NCI-H146 treated with DMSO at 0.1 percent for 48 hours (cell line): ENCODE measurements around the gene HSPA12A.

Source experiments
- DNase-seq: peaks from one replicate; lab custom pipeline; 2025; ENCODE audit not compliant: unreplicated experiment; lab: John Stamatoyannopoulos, UW

The HSPA12A gene

DNA sequence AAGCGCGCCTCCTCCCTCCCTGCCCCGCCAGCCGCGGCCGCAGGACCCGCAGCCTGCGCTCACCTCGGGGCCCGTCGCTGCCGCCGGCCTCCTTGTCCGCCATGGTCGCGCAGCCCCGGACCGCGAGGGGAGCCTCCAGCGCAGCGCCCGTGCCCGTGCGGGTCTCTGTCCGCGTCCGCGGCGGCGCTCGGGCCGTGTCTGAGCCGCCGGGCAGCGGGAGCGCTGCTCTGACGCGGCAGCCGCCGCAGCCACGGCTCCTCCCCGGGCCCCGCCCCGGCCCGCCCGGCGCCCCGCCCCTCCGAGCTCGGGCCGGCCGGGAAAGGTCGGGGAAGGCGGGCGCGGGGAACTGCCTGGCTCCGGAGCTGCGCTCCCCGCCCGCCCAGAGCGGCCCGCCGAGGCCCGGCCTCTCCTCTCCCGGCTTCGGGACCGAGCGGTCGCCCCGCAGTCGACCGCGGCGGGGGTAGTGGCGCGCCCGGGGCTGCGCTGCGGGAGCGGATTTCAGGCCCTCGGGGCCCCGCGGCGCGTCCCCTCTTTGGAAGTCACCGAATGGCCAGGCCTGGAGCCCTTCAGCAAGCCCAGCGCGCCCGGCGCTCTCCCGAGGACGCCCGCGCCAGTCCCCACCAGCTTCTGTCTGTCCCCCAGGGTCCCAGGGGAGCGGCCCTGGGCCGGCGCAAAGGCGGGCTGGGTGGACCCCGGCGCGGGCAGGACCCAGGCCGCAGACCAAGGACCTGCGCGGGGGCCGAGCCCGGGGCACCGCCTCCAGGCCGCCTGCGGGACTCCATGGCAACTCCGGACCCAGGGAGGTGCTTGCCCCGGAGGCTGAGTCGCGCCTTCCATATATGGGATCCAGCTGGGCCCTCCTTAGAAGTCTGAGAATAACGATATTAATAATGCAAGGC is at the start of gene HSPA12A:
Gene HSPA12A (minus strand): TSS at position 200 of the 899 bp plus-strand sequence. CDS start 97 bp downstream, at position 103.
- DNase-seq: peak; percentile 13

- no peak for DNase-seq
Measured at GRCh38 chr10:116791241-116791640, 48.9 kb upstream of the HSPA12A start.

DNA sequence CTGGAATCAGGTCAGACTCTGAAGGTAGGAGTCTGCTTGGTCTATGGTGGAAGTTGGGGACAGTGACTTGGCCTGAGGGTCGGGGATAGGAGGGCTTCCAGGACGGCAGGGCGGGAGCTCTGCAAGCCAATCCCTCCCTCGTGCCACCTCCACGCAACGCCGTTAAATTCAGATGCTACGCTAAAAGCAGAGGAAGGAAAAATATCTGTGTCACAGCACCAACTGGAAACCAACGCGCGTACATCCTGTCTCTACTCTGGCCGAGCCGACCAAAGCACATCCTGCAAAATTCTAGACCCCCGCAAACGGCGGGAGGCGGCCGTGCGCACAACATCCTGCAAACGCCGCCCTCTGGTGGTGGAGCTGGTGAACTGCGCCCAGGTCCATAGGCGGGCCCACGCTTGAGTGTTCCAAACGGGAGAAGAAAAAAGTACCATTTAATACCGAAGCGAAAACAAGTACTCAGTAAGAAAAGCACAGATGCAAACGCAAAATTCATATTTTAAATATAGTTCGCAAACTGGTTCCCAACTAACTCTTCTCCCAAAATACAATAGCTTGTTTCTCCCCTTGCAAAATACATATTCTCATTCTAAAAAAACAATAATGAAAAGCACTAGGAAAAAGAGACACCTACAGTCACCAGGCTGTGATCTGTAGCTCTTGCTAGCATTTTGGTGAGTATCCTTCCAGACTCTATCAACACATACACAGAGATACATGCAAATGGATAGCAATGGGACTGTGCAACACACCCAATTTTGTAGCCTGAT is 45.7 kb upstream of the HSPA12A start:
- DNase-seq: peak; percentile 54

DNA sequence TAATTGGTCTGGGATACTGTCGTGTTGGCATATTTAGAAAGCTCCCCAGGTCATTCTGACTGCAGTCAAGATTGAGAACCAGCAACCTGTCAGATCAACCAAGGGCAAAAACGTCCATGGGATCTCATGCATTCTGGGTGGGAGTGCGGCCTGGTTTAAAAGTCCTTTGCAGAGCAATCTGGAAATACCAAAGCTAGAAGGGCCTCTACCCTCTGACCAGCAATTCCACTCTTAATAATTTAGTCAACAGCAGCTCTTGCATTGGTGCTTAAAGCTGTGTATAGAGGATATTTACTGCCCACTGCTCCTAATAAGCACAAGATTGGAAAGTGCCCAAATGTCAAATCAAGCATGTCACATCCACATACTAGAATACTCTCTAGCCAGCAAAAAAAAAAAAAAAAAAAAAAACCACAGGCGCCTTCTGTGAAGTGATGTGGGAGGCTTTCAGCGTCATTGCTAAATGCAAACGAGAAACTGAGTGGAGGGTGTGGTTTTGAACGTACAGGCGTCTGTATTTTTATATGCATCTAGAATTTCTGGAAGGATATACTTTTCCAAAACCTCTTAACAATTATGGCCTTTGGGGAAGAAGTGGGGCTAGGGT is 44.8 kb upstream of the HSPA12A start:
- no peak for DNase-seq

DNA sequence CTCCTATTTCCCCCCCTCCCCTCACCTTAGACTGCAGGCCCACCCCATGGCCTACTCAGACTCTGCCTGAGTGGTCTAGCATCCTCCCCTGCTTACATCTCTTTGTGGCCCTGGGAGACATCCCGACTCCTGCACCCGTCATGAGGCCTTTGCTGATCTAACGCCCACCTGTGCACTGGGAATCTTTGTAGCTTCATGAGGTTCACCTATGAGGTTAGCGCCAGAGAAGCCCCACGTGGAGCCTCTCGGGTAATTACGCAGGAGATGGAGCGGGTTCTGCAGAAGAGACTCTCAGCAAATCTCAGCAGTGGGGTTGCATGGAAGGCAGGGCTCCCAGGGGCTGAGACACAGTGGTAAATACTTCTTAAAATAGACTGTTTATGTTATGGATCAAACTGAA is 43.5 kb upstream of the HSPA12A start:
- DNase-seq: no peak

GRCh38 chr10:116785282-116785681 is 42.9 kb upstream of the HSPA12A start:
- no peak for DNase-seq

GRCh38 chr10:116784651-116785050 is 42.3 kb upstream of the HSPA12A start:
- no peak for DNase-seq

GRCh38 chr10:116784035-116784434 is 41.7 kb upstream of the HSPA12A start:
- DNase-seq: no peak

GRCh38 chr10:116783011-116783655 is 40.8 kb upstream of the HSPA12A start:
- DNase-seq: no peak

DNA sequence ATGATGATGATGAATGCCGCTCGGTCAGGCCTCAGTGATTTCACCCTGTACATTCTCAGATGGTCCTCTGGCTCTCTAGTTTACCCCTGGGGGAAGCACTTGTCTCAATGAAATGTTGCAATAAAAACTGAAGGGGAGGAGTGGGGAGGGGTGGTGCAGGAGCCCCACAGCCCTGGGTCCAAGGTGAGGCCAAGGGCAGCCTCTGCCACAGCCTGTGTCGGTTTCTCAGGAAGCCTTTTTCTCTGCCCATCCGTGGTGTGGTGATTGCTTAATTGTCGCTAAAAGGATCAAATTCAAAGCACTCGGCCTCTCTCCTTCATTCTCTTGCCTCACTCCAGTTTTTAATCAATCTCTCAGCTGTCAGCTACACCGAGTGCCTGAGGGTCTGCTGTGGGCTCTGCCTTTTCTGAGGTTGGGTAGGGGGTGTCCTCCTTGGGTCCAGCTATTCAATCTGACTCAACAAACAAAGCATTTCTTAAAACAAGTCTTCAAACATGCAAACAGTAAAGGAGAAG is 39.1 kb upstream of the HSPA12A start:
- DNase-seq: no peak

DNA sequence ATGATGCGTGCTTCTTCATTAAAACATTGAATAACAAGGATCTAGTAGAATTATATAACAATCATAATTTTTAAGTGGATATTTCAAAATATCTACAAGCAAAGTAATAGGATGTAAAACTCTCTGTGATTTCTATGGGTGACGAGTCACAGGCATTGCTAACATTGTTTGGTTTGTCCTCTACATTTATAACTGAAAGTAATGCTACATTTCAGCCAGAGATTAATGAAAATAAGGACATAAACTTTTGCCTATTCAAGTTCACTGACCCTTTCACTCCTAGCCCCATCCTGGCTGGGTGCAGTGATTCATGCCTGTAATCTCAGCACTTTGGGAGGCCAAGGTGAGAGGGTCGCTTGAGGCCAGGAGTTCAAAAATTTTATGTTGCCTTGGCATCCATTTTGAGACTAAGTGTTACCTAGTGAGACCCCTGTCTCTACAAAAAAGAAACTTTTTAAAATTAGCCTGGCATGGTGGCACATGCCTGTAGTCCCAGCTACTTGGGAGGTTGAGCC is 38.4 kb upstream of the HSPA12A start:
- DNase-seq: no peak

GRCh38 chr10:116779076-116779687 is 36.8 kb upstream of the HSPA12A start:
- no peak for DNase-seq

- no peak for DNase-seq
Measured at GRCh38 chr10:116777006-116777405, 34.6 kb upstream of the HSPA12A start.

DNA sequence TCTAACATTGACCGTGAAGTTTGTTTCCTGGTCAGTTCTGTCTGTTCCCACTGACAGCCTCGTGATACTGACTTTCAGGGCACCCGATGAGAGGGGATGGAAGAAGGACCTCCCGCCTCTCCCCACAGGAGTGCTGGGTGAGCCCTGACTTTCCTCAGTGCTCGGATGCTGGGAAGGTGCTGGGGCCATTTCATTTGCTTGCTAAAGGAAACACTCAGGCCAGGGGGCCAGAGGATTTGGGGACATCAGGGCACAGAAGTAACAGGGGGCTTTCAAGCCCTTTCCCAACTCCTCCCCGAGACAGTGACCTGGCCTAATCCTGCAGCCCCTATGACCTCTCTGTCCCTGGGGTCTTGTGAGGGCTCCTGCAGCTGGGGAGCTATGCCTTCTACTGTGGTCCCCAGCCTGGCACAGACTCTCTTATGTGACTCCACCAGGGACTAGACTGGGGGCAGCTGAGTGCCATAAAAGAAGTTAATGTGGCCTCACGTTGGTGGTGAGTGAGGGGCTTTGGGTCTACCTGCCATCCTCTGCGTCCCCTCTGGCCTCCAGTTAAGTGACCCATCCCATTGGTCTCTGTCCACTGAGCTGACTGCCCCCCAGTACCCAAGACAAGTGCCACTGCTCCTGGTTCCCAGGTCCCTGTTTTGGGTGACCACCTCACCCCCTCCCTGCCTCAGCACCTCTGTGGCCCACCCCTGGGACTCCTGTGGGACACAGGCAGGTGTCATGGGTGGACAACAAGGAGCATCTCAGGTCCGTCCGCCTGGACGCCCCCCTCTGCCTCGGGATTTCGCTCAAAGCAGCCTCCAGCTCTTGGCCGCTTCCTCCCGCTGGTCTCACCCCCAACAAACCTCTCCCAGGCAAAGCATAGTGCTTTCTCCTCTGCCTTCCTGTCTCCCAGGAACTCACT is 33.4 kb upstream of the HSPA12A start:
- no peak for DNase-seq

- no peak for DNase-seq
Measured at GRCh38 chr10:116774728-116775151, 32.4 kb upstream of the HSPA12A start.

DNA sequence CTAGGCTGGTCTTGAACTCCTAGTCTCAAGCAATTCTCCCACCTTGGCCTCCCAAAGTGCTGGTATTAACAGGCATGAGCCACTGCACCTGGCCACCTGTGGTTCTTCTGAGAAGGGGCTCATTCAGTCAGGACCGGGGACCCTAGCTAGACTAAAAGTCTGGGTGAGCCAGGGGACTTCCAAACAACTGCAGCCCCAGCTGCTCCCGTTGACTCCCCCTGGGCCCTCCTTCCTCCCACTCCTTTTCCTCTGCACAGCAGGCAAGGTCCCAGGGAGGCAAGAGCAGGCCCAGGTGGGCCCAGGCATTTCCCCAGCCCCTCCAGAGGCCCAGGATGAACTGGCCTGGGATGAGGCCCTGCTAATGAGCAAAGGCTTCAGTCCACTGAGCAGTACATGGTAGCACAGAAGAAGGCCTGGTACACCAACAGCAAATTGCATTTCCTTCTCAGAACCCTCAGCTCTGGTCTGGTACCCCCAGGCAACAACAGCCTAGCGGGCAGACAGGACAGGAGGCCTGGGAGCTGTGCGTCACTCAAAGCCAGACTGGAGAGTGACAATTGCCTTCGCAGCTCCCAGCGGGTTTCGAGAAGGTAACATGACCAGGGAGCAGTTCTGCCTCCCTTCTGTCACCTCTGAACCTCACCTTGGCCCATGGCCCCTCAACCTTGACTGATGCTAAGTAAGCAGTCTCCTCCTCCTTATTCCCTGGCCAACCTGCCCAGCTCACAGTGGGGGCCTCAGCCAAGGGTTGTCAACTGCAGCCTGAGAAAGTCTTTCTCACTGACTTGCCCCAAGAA is 30.7 kb upstream of the HSPA12A start:
- DNase-seq: no peak

DNA sequence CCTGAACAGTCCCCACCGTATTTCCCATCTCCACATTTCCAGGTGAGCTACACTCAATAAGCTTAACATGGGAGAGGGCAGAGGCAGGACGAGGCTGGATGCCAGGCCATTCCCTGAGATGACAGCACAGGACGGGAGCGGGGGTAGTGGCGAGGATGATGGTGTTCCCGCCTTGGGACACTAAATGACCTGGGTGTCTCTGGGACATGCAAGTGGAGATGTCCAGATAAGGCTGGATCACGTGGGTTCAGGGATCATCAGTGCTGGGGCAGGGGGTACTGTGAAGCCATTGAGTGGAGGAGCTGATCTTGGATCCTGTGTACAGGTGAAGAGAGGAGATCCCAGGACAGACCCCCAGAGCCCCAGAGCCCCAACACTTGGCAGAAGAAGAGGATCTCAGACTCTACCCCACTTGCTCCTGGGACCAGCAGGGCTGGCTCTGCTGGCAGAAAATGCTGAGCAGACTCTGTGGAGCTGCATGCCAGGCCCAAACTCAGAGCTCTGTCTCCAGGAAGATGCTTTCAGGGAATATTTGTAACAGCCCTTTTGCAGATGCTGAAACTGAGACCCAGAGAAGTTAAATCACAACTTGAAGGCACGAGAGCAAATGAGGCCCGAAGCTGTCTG is 29.7 kb upstream of the HSPA12A start:
- DNase-seq: no peak
